HepG2 (cell line): ENCODE data around the gene PPOX. TPM values are rescaled to one million over a fixed set of nuclear protein-coding genes. Genes with fewer than 3 reads are reported as not detected.
A peak's percentile ranks its signal among the peaks of the same experiment; 100 is the strongest.

Experiments used
- CBFB ChIP-seq: sonication (generic); formaldehyde crosslinking; IDR thresholded peaks from 2 replicates; pipeline ENCODE4 v1.4.0; 2020; ENCODE audit warnings: missing genetic modification reagents
- CEBPB ChIP-seq: IDR thresholded peaks from 2 replicates; pipeline ENCODE4 v1.6.1; 2011; ENCODE audit warnings: low read depth, low read length, improper control_type of control experiment, borderline replicate concordance
- DMAP1 ChIP-seq: IDR thresholded peaks from 2 replicates; pipeline ENCODE4 v1.6.1; 2016
- HMGXB3 ChIP-seq: sonication (generic); formaldehyde crosslinking; IDR thresholded peaks from 2 replicates; pipeline ENCODE4 v1.4.0; 2020; ENCODE audit warnings: missing genetic modification reagents, borderline replicate concordance
- HOXA3 ChIP-seq: sonication (generic); formaldehyde crosslinking; IDR thresholded peaks from 2 replicates; pipeline ENCODE4 v1.5.0; 2020; ENCODE audit warnings: missing genetic modification reagents
- PBX3 ChIP-seq: sonication (generic); formaldehyde crosslinking; IDR thresholded peaks from 2 replicates; pipeline ENCODE4 v1.8.1; 2023; ENCODE audit warnings: missing genetic modification reagents, inconsistent platforms, borderline replicate concordance
- RAD21 ChIP-seq: fragments of 450-650 bp; formaldehyde crosslinking; IDR thresholded peaks from 2 replicates; pipeline ENCODE4 v1.5.0; 2020; ENCODE audit warnings: mild to moderate bottlenecking
- TARDBP ChIP-seq: sonication (generic); formaldehyde crosslinking; IDR thresholded peaks from 2 replicates; pipeline ENCODE4 v1.8.0; 2022; ENCODE audit warnings: mild to moderate bottlenecking, missing genetic modification reagents
- THAP9 ChIP-seq: sonication (generic); formaldehyde crosslinking; IDR thresholded peaks from 2 replicates; pipeline ENCODE4; 2020; ENCODE audit warnings: missing genetic modification reagents, mild to moderate bottlenecking, borderline replicate concordance
- ZBTB25 ChIP-seq: IDR thresholded peaks from 2 replicates; pipeline ENCODE4 v1.6.1; 2018; ENCODE audit warnings: missing genetic modification reagents
- ZBTB38 ChIP-seq: sonication (generic); formaldehyde crosslinking; IDR thresholded peaks from 2 replicates; pipeline ENCODE4 v1.5.1; 2020; ENCODE audit warnings: mild to moderate bottlenecking, missing genetic modification reagents
- ZFX ChIP-seq: sonication (generic); formaldehyde crosslinking; IDR thresholded peaks from 2 replicates; pipeline ENCODE4 v1.4.0; 2020; ENCODE audit warnings: mild to moderate bottlenecking, low read depth, missing genetic modification reagents, moderate library complexity
- ZMAT3 ChIP-seq: sonication (generic); formaldehyde crosslinking; conservative IDR thresholded peaks from 2 replicates; pipeline ENCODE4 v1.7.0; 2021; ENCODE audit warnings: missing genetic modification reagents
- ZNF143 ChIP-seq: sonication (generic); formaldehyde crosslinking; IDR thresholded peaks from 2 replicates; pipeline ENCODE4 v1.4.0; 2020; ENCODE audit warnings: missing genetic modification reagents
- ZNF205 ChIP-seq: IDR thresholded peaks from 2 replicates; pipeline ENCODE4 v1.6.1; 2018; ENCODE audit warnings: missing biosample characterization, missing genetic modification reagents
- ZNF256 ChIP-seq: sonication (generic); formaldehyde crosslinking; conservative IDR thresholded peaks from 2 replicates; pipeline ENCODE4 v1.4.0; 2020; ENCODE audit warnings: missing genetic modification reagents
- ZNF383 ChIP-seq: sonication (generic); formaldehyde crosslinking; IDR thresholded peaks from 2 replicates; pipeline ENCODE4 v1.4.0; 2020; ENCODE audit warnings: missing genetic modification reagents, mild to moderate bottlenecking, borderline replicate concordance
- ZNF746 ChIP-seq: sonication (generic); formaldehyde crosslinking; IDR thresholded peaks from 2 replicates; pipeline ENCODE4 v1.8.0; 2022; ENCODE audit warnings: mild to moderate bottlenecking, missing genetic modification reagents
- ZNF747 ChIP-seq: sonication (generic); formaldehyde crosslinking; IDR thresholded peaks from 2 replicates; pipeline ENCODE4 v1.8.1; 2023; ENCODE audit warnings: missing genetic modification reagents, mild to moderate bottlenecking, borderline replicate concordance
- ZNF777 ChIP-seq: sonication (generic); formaldehyde crosslinking; IDR thresholded peaks from 2 replicates; pipeline ENCODE4 v1.4.0; 2020; ENCODE audit warnings: missing genetic modification reagents
- polyA plus RNA-seq, 8 experiments: library from polyadenylated mRNA; depleted of rRNA in 3 of 8; stranded (reverse) in 7 of 8; unstranded in 1 of 8; fragments of >200 nt; fragmentation: Illumina TruSeq in 4 of 8; extraction: Trizol in 4 of 8; gene quantifications; 2 replicates each; pipeline versions ENCODE4 v1.2.1 to v1.2.3, GENCODE V29; 2011 to 2016; ENCODE audit warnings: low read depth in 4 of 8, missing spikeins in 1 of 8, mixed read lengths in 1 of 8; ENCODE audit not compliant: insufficient read depth in 1 of 8
- total RNA-seq, 5 experiments: library from RNA; depleted of rRNA; stranded (reverse); fragments of >200 nt; fragmentation: Illumina TruSeq; extraction: Trizol; gene quantifications; 2 replicates each; pipeline ENCODE4 v1.2.3, GENCODE V29; 2016; ENCODE audit warnings: low read depth in 1 of 5

The PPOX gene
- total and polyA plus RNA-seq, 2 of the 13 experiments (the other 11 are each of a cell fraction or from before 2014, with no cell fraction given): 15.5 to 27.7 TPM

GRCh38 chr1:161201836-161202712 lies 35.8 kb downstream of the PPOX start, which contains the start of gene NDUFS2 (continued):
- peak; percentile 80 for TF ChIP-seq TARDBP (CRISPR knock-in tag)
- peak; percentile 45; the same call in 1 of the 2 replicates for TF ChIP-seq ZMAT3
- 0 out of 2 replicates have a peak, but pooled peaks have one; percentile 30 for TF ChIP-seq RAD21
- peak; percentile 82 for TF ChIP-seq ZNF383 (CRISPR knock-in tag)
- TF ChIP-seq DMAP1: peak; percentile 81; the same call in 1 of the 2 replicates
- TF ChIP-seq ZNF205 (CRISPR knock-in tag): no peak
- TF ChIP-seq CBFB: peak; percentile 71
- peak; percentile 94 for TF ChIP-seq ZFX (CRISPR knock-in tag)
- TF ChIP-seq ZNF746: no peak
- no peak; the same call in 1 of the 2 replicates for TF ChIP-seq ZNF747
- peak; percentile 63; the same call in 1 of the 2 replicates for TF ChIP-seq ZNF143 (CRISPR knock-in tag)
- no peak; the same call in 1 of the 2 replicates for TF ChIP-seq HMGXB3
- TF ChIP-seq CEBPB: no peak
- no peak for TF ChIP-seq PBX3 (CRISPR knock-in tag)
- peak; percentile 90 for TF ChIP-seq THAP9 (CRISPR knock-in tag)
- 0 out of 2 replicates have a peak, but pooled peaks have one; percentile 22 for TF ChIP-seq ZBTB25 (CRISPR knock-in tag)
- TF ChIP-seq ZBTB38: 0 out of 2 replicates have a peak, but pooled peaks have one; percentile 64
- peak; percentile 99 for TF ChIP-seq HOXA3
- no peak for TF ChIP-seq ZNF256 (CRISPR knock-in tag)
- peak; percentile 88 for TF ChIP-seq ZNF777 (CRISPR knock-in tag)
